ENCODE data around the gene TRIM44. TPM values are rescaled to one million over a fixed set of nuclear protein-coding genes. Genes with fewer than 3 reads are reported as not detected.

TRIM44 gene
- total RNA-seq, 4 donors from 2014 or later: 27.4 to 73.4 (median 53.7) TPM

GRCh38 chr11:35791088-35791958 is 128.7 kb downstream of the TRIM44 start:
- H3K4me1 ChIP-seq: peaks cover 0 to 28% (median 15%) of the 10 kb centered on the region in 4 donors
- no peak for DNase-seq (ENCODE audit: extremely low spot score)
- TF ChIP-seq POLR2AphosphoS5 (IDR thresholded peaks at IDR 0.05): no peak
- TF ChIP-seq POLR2A (IDR thresholded peaks at IDR 0.05; ENCODE audit: low read depth): no peak
- no peak for TF ChIP-seq EP300 (IDR thresholded peaks at IDR 0.05)
- no peak for TF ChIP-seq CTCF (IDR thresholded peaks at IDR 0.05)
- no peaks in the 10 kb centered on the region for H3K36me3 ChIP-seq
- H3K27ac ChIP-seq (replicated peaks in 1 of 4): no peak overlapping the region
- intact Hi-C loops (cut with DNase I): no loop called here
- H3K4me3 ChIP-seq: no peak overlapping the region
- WGBS: 73% methylated on average over 6 of the region's 6 CpGs
- no peaks in the 10 kb centered on the region for H3K27me3 ChIP-seq
- no peaks in the 10 kb centered on the region for H3K9me3 ChIP-seq

- no peaks in the 10 kb centered on the region for H3K36me3 ChIP-seq
- 88% methylated on average over 4 of the region's 4 CpGs for WGBS
- H3K9me3 ChIP-seq: no peaks in the 10 kb centered on the region
- H3K4me3 ChIP-seq: no peak overlapping the region
- peaks cover 0 to 23% (median 6%) of the 10 kb centered on the region in 4 donors for H3K4me1 ChIP-seq
- TF ChIP-seq CTCF (IDR thresholded peaks at IDR 0.05): no peak
- TF ChIP-seq POLR2A (IDR thresholded peaks at IDR 0.05; ENCODE audit: low read depth): no peak
- no peak for TF ChIP-seq EP300 (IDR thresholded peaks at IDR 0.05)
- no peak for TF ChIP-seq POLR2AphosphoS5 (IDR thresholded peaks at IDR 0.05)
- no peak for DNase-seq (ENCODE audit: extremely low spot score)
- H3K27me3 ChIP-seq: no peaks in the 10 kb centered on the region
- intact Hi-C loops (cut with DNase I): no loop called here
- H3K27ac ChIP-seq (replicated peaks in 1 of 4): no peak overlapping the region
Measured at GRCh38 chr11:35792148-35792845, 129.7 kb downstream of the TRIM44 start.

GRCh38 chr11:35792846-35793192 is 130.2 kb downstream of the TRIM44 start:
- H3K27ac ChIP-seq (replicated peaks in 1 of 4): no peak overlapping the region
- no peaks in the 10 kb centered on the region for H3K9me3 ChIP-seq
- 100% methylated on average over 2 of the region's 2 CpGs for WGBS
- no peak overlapping the region for H3K4me3 ChIP-seq
- TF ChIP-seq EP300 (IDR thresholded peaks at IDR 0.05): no peak
- no peak for TF ChIP-seq POLR2AphosphoS5 (IDR thresholded peaks at IDR 0.05)
- TF ChIP-seq CTCF (IDR thresholded peaks at IDR 0.05): no peak
- TF ChIP-seq POLR2A (IDR thresholded peaks at IDR 0.05; ENCODE audit: low read depth): no peak
- intact Hi-C loops (cut with DNase I): no loop called here
- no peak for DNase-seq (ENCODE audit: extremely low spot score)
- no peaks in the 10 kb centered on the region for H3K27me3 ChIP-seq
- H3K4me1 ChIP-seq: peaks cover 0 to 18% (median 3%) of the 10 kb centered on the region in 4 donors
- H3K36me3 ChIP-seq: no peaks in the 10 kb centered on the region

GRCh38 chr11:35794333-35794732 is 131.8 kb downstream of the TRIM44 start:
- TF ChIP-seq POLR2AphosphoS5 (IDR thresholded peaks at IDR 0.05) (no peak), POLR2A (IDR thresholded peaks at IDR 0.05; ENCODE audit: low read depth) (no peak), EP300 (IDR thresholded peaks at IDR 0.05) (no peak), CTCF (IDR thresholded peaks at IDR 0.05) (no peak)
- Histone ChIP-seq H3K27me3 (no peaks in the 10 kb centered on the region), H3K4me1 (peaks cover 0 to 16% (median 3%) of the 10 kb centered on the region in 4 donors), H3K4me3 (no peak overlapping the region), H3K36me3 (no peaks in the 10 kb centered on the region), H3K9me3 (no peaks in the 10 kb centered on the region), H3K27ac (replicated peaks in 1 of 4) (no peak overlapping the region)
- DNase-seq (ENCODE audit: extremely low spot score): no peak
- WGBS: 94% methylated on average over 2 of the region's 2 CpGs
- intact Hi-C loops (cut with DNase I): no loop called here
